HepG2 (cell line): ENCODE measurements around the gene HSPA14. TPM values are rescaled to one million over a fixed set of nuclear protein-coding genes. Genes with fewer than 3 reads are reported as not detected.

Source experiments
- ATAC-seq: fragments of 200-7000 bp; cut with Tn5 transposase; 3 replicates; pipeline ENCODE4 v1.9.1; 2020; ENCODE audit warnings: mild to moderate bottlenecking, moderate library complexity
- BruUV-seq: library from RNA; stranded (reverse); fragments of 400-500 nt; replicated peaks from 2 replicates; lab custom pipeline; 2021; lab: Mats Ljungman, UMichigan
- CTCF ChIA-PET: fragments of 300-600 bp; formaldehyde crosslinking; extraction: SDS; loops from one replicate; lab custom pipeline; 2021; ENCODE audit warnings: low total read pairs, inconsistent platforms, low intra/inter-chr PET ratio; lab: Yijun Ruan, JAX
- POLR2A ChIA-PET: fragments of 350-600 bp; sonication (Branson Sonifier 250); formaldehyde crosslinking; loops from one replicate; lab custom pipeline; 2020; ENCODE audit warnings: antibody characterized with exemption, inconsistent platforms; lab: Yijun Ruan, JAX
- DNase-seq: peaks from one replicate; pipeline ENCODE4 v3.0.0-alpha.2; 2015; ENCODE audit warnings: low spot score
- FAIRE-seq: peaks from 3 replicates; lab custom pipeline; 2011; peaks lifted over from hg19 to GRCh38; lab: Jason Lieb, UNC
- H2AFZ ChIP-seq: one replicate; pipeline ENCODE4 v1.6.1; 2011; ENCODE audit warnings: low read length, inconsistent platforms
- H3K27ac ChIP-seq: fragments of 300-600 bp; 3 replicates; pipeline ENCODE4 v1.8.0; 2011; ENCODE audit warnings: mixed run types, mild to moderate bottlenecking, mixed read lengths, low read length, inconsistent platforms; ENCODE audit not compliant: insufficient read depth; ENCODE audit errors: extremely low read length
- H3K27me3 ChIP-seq, 2 experiments: fragments of 200-600 bp in 1 of 2; 2 replicates in 1 of 2; 3 replicates in 1 of 2; pipeline versions ENCODE4 v1.6.0 to v1.8.0; 2011; ENCODE audit warnings: low read length in 2 of 2, mild to moderate bottlenecking in 2 of 2, moderate library complexity in 2 of 2, inconsistent platforms in 1 of 2; ENCODE audit not compliant: insufficient read depth in 2 of 2, control insufficient read depth in 1 of 2
- H3K36me3 ChIP-seq, 2 experiments: fragments of 200-600 bp in 1 of 2; replicated peaks in 1 of 2; 2 replicates in 1 of 2; 3 replicates in 1 of 2; pipeline versions ENCODE4 v1.5.1 to v1.8.0; 2011; ENCODE audit warnings: low read length in 2 of 2, inconsistent platforms in 1 of 2; ENCODE audit not compliant: insufficient read depth in 2 of 2, control insufficient read depth in 1 of 2
- H3K4me1 ChIP-seq: 2 replicates; pipeline ENCODE4 v1.5.1; 2012; ENCODE audit warnings: low read length, inconsistent platforms; ENCODE audit not compliant: insufficient read depth
- H3K4me2 ChIP-seq: 2 replicates; pipeline ENCODE4 v1.6.0; 2011; ENCODE audit warnings: low read depth, low read length, inconsistent platforms
- H3K4me3 ChIP-seq, 3 experiments: fragments of 200-600 bp in 1 of 3; sonication (generic), shearing (Covaris generic) in 1 of 3; replicated peaks in 1 of 3; 2 replicates each; pipeline ENCODE4 v1.5.1; 2011 to 2016; ENCODE audit warnings: low read length in 3 of 3, inconsistent platforms in 2 of 3, low read depth in 2 of 3, mild to moderate bottlenecking in 2 of 3, control low read depth in 1 of 3, mixed read lengths in 1 of 3; ENCODE audit not compliant: insufficient read depth in 1 of 3
- H3K79me2 ChIP-seq: one replicate; pipeline ENCODE4 v1.6.1; 2011; ENCODE audit warnings: low read length, inconsistent platforms; ENCODE audit not compliant: insufficient read depth
- H3K9ac ChIP-seq: 2 replicates; pipeline ENCODE4 v1.6.0; 2011; ENCODE audit warnings: mild to moderate bottlenecking, low read depth, low read length, inconsistent platforms; ENCODE audit not compliant: insufficient read depth
- H3K9me3 ChIP-seq: 2 replicates; pipeline ENCODE4 v1.5.1; 2012; ENCODE audit warnings: mild to moderate bottlenecking, low read length
- H4K20me1 ChIP-seq: 2 replicates; pipeline ENCODE4 v1.6.0; 2011; ENCODE audit warnings: inconsistent platforms, mild to moderate bottlenecking, low read length, moderate library complexity; ENCODE audit not compliant: insufficient read depth
- KAT7 ChIP-seq: IDR thresholded peaks from 2 replicates; pipeline ENCODE4 v1.6.1; 2018; ENCODE audit warnings: borderline replicate concordance, missing compliant biosample characterization
- MIER2 ChIP-seq: IDR thresholded peaks from 2 replicates; pipeline ENCODE4 v1.6.1; 2016; ENCODE audit warnings: missing biosample characterization, missing genetic modification reagents
- REST ChIP-seq, 2 experiments: IDR thresholded peaks; 2 replicates each; pipeline ENCODE4 v1.6.1; 2011 to 2012; ENCODE audit warnings: low read length in 2 of 2, borderline replicate concordance in 1 of 2, low read depth in 1 of 2, mild to moderate bottlenecking in 1 of 2, moderate library complexity in 1 of 2
- SAP130 ChIP-seq: IDR thresholded peaks from 2 replicates; pipeline ENCODE4 v1.6.1; 2016; ENCODE audit warnings: low read depth
- TBP ChIP-seq: sonication (generic); formaldehyde crosslinking; IDR thresholded peaks from 2 replicates; pipeline ENCODE4 v1.5.0; 2020; ENCODE audit warnings: missing genetic modification reagents
- ZBTB14 ChIP-seq: sonication (generic); formaldehyde crosslinking; IDR thresholded peaks from 2 replicates; pipeline ENCODE4 v1.4.0; 2020; ENCODE audit warnings: missing genetic modification reagents
- WGBS: methylation state at CpG from one replicate; pipeline ENCODE4 v1.1.6; 2017; ENCODE audit warnings: low lambda C conversion rate; 5-methylcytosine and 5-hydroxymethylcytosine counted together
- in situ Hi-C: cut with HindIII; loops from 2 replicates; pipeline ENCODE4 v1.10.0; 2017; ENCODE audit warnings: low pct_unique_long_range_greater_than_20kb; ENCODE audit not compliant: extremely low pct_ligation_motif_present
- intact Hi-C: fragments of 100-400 bp; cut with micrococcal nuclease; formaldehyde crosslinking; loops from one replicate; pipeline ENCODE4 v1.10.0; 2022; ENCODE audit not compliant: unreplicated experiment
- polyA plus RNA-seq, 8 experiments: library from polyadenylated mRNA; depleted of rRNA in 3 of 8; stranded (reverse) in 7 of 8; unstranded in 1 of 8; fragments of >200 nt; fragmentation: Illumina TruSeq in 4 of 8; extraction: Trizol in 4 of 8; gene quantifications; 2 replicates each; pipeline versions ENCODE4 v1.2.1 to v1.2.3, GENCODE V29; 2011 to 2016; ENCODE audit warnings: low read depth in 4 of 8, missing spikeins in 1 of 8, mixed read lengths in 1 of 8; ENCODE audit not compliant: insufficient read depth in 1 of 8
- total RNA-seq, 5 experiments: library from RNA; depleted of rRNA; stranded (reverse); fragments of >200 nt; fragmentation: Illumina TruSeq; extraction: Trizol; gene quantifications; 2 replicates each; pipeline ENCODE4 v1.2.3, GENCODE V29; 2016; ENCODE audit warnings: low read depth in 1 of 5

The HSPA14 gene
- total and polyA plus RNA-seq, 2 of the 13 experiments (the other 11 are each of a cell fraction or from before 2014, with no cell fraction given) = 10.7 to 29.8 TPM

- ATAC-seq = no peak
- Histone ChIP-seq H3K4me2 (peak overlapping the region; percentile 77), H3K27ac (peak overlapping the region; percentile 65), H3K36me3 (peaks cover 0 to 12% of the 10 kb centered on the region in 2 experiments; a peak in 2 of 5 replicates), H3K9ac (peak overlapping the region; percentile 88), H3K79me2 (peaks cover 71% of the 10 kb centered on the region), H2AFZ (no peak overlapping the region), H3K4me3 (peak overlapping the region; percentile 76 to 98 (median 91)), H3K27me3 (no peaks in the 10 kb centered on the region; a peak in 1 of 5 replicates), H3K4me1 (peaks cover 38% of the 10 kb centered on the region), H4K20me1 (no peaks in the 10 kb centered on the region), H3K9me3 (no peaks in the 10 kb centered on the region)
- DNase-seq = no peak
- ChIA-PET CTCF (no interaction called here), POLR2A (interaction anchor here (0.7 to 3.0 kb wide), 4 partner anchors 37 to 80 kb away, joined by 3 to 54 read pairs (median 12); partner anchors contain the start of genes CDNF, DCLRE1C, HSPA14 and MEIG1)
- 1% methylated on average over 5 of the region's 5 CpGs for WGBS
- in situ Hi-C loops (no loop called here), intact Hi-C loops (loop anchor here (2.0 to 10.0 kb wide), 2 partner anchors 25 to 75 kb away; partner anchors contain the start of genes DCLRE1C and MEIG1)
- no TSS peak for BruUV-seq
- FAIRE-seq = no peak
- 0 out of 2 replicates have a peak, but pooled peaks have one; percentile 0 for TF ChIP-seq KAT7 (CRISPR knock-in tag)
- TF ChIP-seq TBP (CRISPR knock-in tag) = no peak
These were observed 41.8 kb downstream of the HSPA14 start for GRCh38 chr10:14879928-14880193.

- Histone ChIP-seq H3K4me1 (peaks cover 38% of the 10 kb centered on the region), H3K79me2 (peaks cover 74% of the 10 kb centered on the region), H2AFZ (no peak overlapping the region), H3K27me3 (no peaks in the 10 kb centered on the region; a peak in 1 of 5 replicates), H4K20me1 (no peaks in the 10 kb centered on the region), H3K27ac (peak overlapping the region; percentile 65), H3K4me3 (peak overlapping the region; percentile 76 to 98 (median 91)), H3K36me3 (peaks cover 0 to 16% of the 10 kb centered on the region in 2 experiments; a peak in 2 of 5 replicates), H3K9ac (peak overlapping the region; percentile 88), H3K4me2 (peak overlapping the region; percentile 77), H3K9me3 (no peaks in the 10 kb centered on the region)
- ATAC-seq = no peak
- in situ Hi-C loops (no loop called here), intact Hi-C loops (no loop called here)
- ChIA-PET CTCF (no interaction called here), POLR2A (interaction anchor here (1.5 to 3.0 kb wide), 2 partner anchors 73 to 80 kb away, joined by 4 to 20 read pairs; partner anchors contain the start of genes DCLRE1C and MEIG1)
- WGBS = 25% methylated on average over 7 of the region's 7 CpGs
- TF ChIP-seq ZBTB14 (no peak), MIER2 (CRISPR knock-in tag) (peak; percentile 76), SAP130 (peak; percentile 30; the same call in 1 of the 2 replicates), REST (IDR thresholded peaks at IDR 0.05; ENCODE audit: borderline replicate concordance in 1 of 2, low read depth in 1 of 2, low read length in 2 of 2) (peak; percentile 3 to 88)
- no TSS peak for BruUV-seq
- no peak for FAIRE-seq
- DNase-seq = no peak
These were observed 42.1 kb downstream of the HSPA14 start for GRCh38 chr10:14880229-14880628.
